HL-60 (cell line): Measurements from ENCODE around the gene TFAP2E.

ENCODE experiments used
- CTCF ChIP-seq: IDR thresholded peaks from one replicate; pipeline ENCODE4 v1.5.1; 2011; ENCODE audit warnings: low read length, control low read depth, inconsistent platforms; ENCODE audit not compliant: insufficient read depth
- POLR2AphosphoS5 ChIP-seq: IDR thresholded peaks from 2 replicates; pipeline ENCODE4 v1.6.1; 2012; ENCODE audit warnings: low read depth
- REST ChIP-seq: IDR thresholded peaks from 2 replicates; pipeline ENCODE4 v1.6.1; 2012; ENCODE audit warnings: low read depth; ENCODE audit not compliant: insufficient replicate concordance

- TF ChIP-seq REST (no peak), CTCF (no peak), POLR2AphosphoS5 (no peak)
These were observed 818 bp upstream of the TFAP2E start for GRCh38 chr1:35572296-35572695.
